IMR-90 (cell line): ENCODE results near the gene TFB1M. TPM values are rescaled to one million over a fixed set of nuclear protein-coding genes. Genes with fewer than 3 reads are reported as not detected.

ENCODE experiments used
- ATAC-seq: fragments of 200-7000 bp; cut with Tn5 transposase; 2 replicates; pipeline ENCODE4 v1.9.1; 2020; ENCODE audit warnings: low read depth, mild to moderate bottlenecking, moderate library complexity
- BruUV-seq: library from RNA; stranded (reverse); fragments of 400-500 nt; replicated peaks from 2 replicates; lab custom pipeline; 2021; lab: Mats Ljungman, UMichigan
- CTCF ChIA-PET: fragments of 300-600 bp; formaldehyde crosslinking; extraction: SDS; loops from one replicate; lab custom pipeline; 2021; ENCODE audit warnings: antibody characterized with exemption; lab: Yijun Ruan, JAX
- POLR2A ChIA-PET: fragments of 300-600 bp; sonication (Branson Sonifier 250); formaldehyde crosslinking; loops from one replicate; lab custom pipeline; 2022; ENCODE audit warnings: antibody characterized with exemption; ENCODE audit not compliant: unreplicated experiment; lab: Charles Lee
- DNase-seq: peaks from one replicate; pipeline ENCODE4 v3.0.0; 2013
- H2AFZ ChIP-seq: replicated peaks from 2 replicates; pipeline ENCODE3; 2013; ENCODE audit warnings: low read length, mild to moderate bottlenecking; ENCODE audit not compliant: poor library complexity
- H2AK5ac ChIP-seq: 2 replicates; pipeline ENCODE4 v1.6.1; 2013; ENCODE audit warnings: low read depth, low read length, inconsistent platforms
- H2AK9ac ChIP-seq: replicated peaks from 2 replicates; pipeline ENCODE3; 2013; ENCODE audit warnings: mild to moderate bottlenecking, low read depth, low read length, moderate library complexity; ENCODE audit not compliant: poor library complexity
- H2BK120ac ChIP-seq: 2 replicates; pipeline ENCODE4 v1.6.1; 2013; ENCODE audit warnings: low read depth, low read length, inconsistent platforms
- H2BK15ac ChIP-seq: 3 replicates; pipeline ENCODE4 v1.6.1; 2013; ENCODE audit warnings: low read depth, low read length, inconsistent platforms
- H2BK20ac ChIP-seq: 2 replicates; pipeline ENCODE4 v1.6.1; 2013; ENCODE audit warnings: low read depth, mild to moderate bottlenecking, inconsistent platforms, low read length, moderate library complexity
- H2BK5ac ChIP-seq: 2 replicates; pipeline ENCODE4 v1.6.1; 2013; ENCODE audit warnings: mild to moderate bottlenecking, low read depth, low read length, inconsistent platforms; ENCODE audit not compliant: poor library complexity, severe bottlenecking
- H3K14ac ChIP-seq: replicated peaks from 2 replicates; pipeline ENCODE4 v1.6.1; 2013; ENCODE audit warnings: low read depth, low read length, inconsistent platforms
- H3K18ac ChIP-seq: 2 replicates; pipeline ENCODE4 v1.6.1; 2013; ENCODE audit warnings: low read depth, low read length, control low read depth
- H3K23ac ChIP-seq: 2 replicates; pipeline ENCODE4 v1.6.1; 2013; ENCODE audit warnings: low read depth, low read length, inconsistent platforms
- H3K27ac ChIP-seq: 2 replicates; pipeline ENCODE4 v1.5.1; 2013; ENCODE audit warnings: mild to moderate bottlenecking, control low read depth, low read length; ENCODE audit not compliant: insufficient read depth
- H3K27me3 ChIP-seq: 2 replicates; pipeline ENCODE4 v1.6.1; 2013; ENCODE audit warnings: low read length; ENCODE audit not compliant: control insufficient read depth, insufficient read depth
- H3K36me3 ChIP-seq: 2 replicates; pipeline ENCODE4 v1.6.1; 2013; ENCODE audit warnings: low read length, mixed read lengths; ENCODE audit not compliant: control insufficient read depth, insufficient read depth
- H3K4ac ChIP-seq: 2 replicates; pipeline ENCODE4 v1.6.1; 2013; ENCODE audit warnings: low read depth, low read length, inconsistent platforms
- H3K4me1 ChIP-seq: 2 replicates; pipeline ENCODE4 v1.6.1; 2013; ENCODE audit warnings: low read length, mixed read lengths; ENCODE audit not compliant: control insufficient read depth, insufficient read depth
- H3K4me2 ChIP-seq: 2 replicates; pipeline ENCODE4 v1.6.1; 2013; ENCODE audit warnings: low read depth, mild to moderate bottlenecking, control low read depth, low read length, moderate library complexity
- H3K4me3 ChIP-seq: 2 replicates; pipeline ENCODE4 v1.5.1; 2013; ENCODE audit warnings: low read depth, mild to moderate bottlenecking, control low read depth, low read length, moderate library complexity; ENCODE audit not compliant: insufficient read depth
- H3K56ac ChIP-seq: 2 replicates; pipeline ENCODE4 v1.6.1; 2013; ENCODE audit warnings: low read length, inconsistent platforms; ENCODE audit not compliant: insufficient read depth; ENCODE audit errors: extremely low read depth
- H3K79me1 ChIP-seq, 2 experiments: 2 replicates each; pipeline ENCODE4 v1.6.1; 2013; ENCODE audit warnings: low read length in 2 of 2, inconsistent platforms in 1 of 2, low read depth in 1 of 2
- H3K9ac ChIP-seq: 2 replicates; pipeline ENCODE4 v1.6.1; 2013; ENCODE audit warnings: low read depth, low read length, control low read depth
- H3K9me1 ChIP-seq: 2 replicates; pipeline ENCODE4 v1.6.1; 2013; ENCODE audit warnings: low read length, inconsistent platforms; ENCODE audit not compliant: insufficient read depth
- H3K9me3 ChIP-seq: 2 replicates; pipeline ENCODE4 v1.6.1; 2013; ENCODE audit warnings: low read length; ENCODE audit not compliant: control insufficient read depth, insufficient read depth
- H4K20me1 ChIP-seq: 2 replicates; pipeline ENCODE4 v1.6.1; 2013; ENCODE audit warnings: low read length, inconsistent platforms; ENCODE audit not compliant: insufficient read depth
- H4K5ac ChIP-seq: 2 replicates; pipeline ENCODE4 v1.6.1; 2013; ENCODE audit warnings: mild to moderate bottlenecking, low read depth, low read length, control low read depth
- H4K8ac ChIP-seq, 2 experiments: 2 replicates each; pipeline ENCODE4 v1.6.1; 2013; ENCODE audit warnings: low read depth in 2 of 2, low read length in 2 of 2, control low read depth in 1 of 2, inconsistent platforms in 1 of 2
- H4K91ac ChIP-seq: 2 replicates; pipeline ENCODE4 v1.6.1; 2013; ENCODE audit warnings: low read depth, low read length, inconsistent platforms; ENCODE audit not compliant: insufficient read depth
- BHLHE40 ChIP-seq: fragments of 150-350 bp; IDR thresholded peaks from 2 replicates; pipeline ENCODE4 v1.6.1; 2016; ENCODE audit warnings: mild to moderate bottlenecking, low read depth, low read length
- FOS ChIP-seq: fragments of 150-350 bp; IDR thresholded peaks from 2 replicates; pipeline ENCODE4 v1.6.1; 2016; ENCODE audit warnings: low read depth, low read length
- MAFK ChIP-seq: IDR thresholded peaks from 2 replicates; pipeline ENCODE4 v1.6.1; 2012; ENCODE audit warnings: low read depth, low read length, improper control_type of control experiment
- NFE2L2 ChIP-seq: fragments of 150-350 bp; IDR thresholded peaks from 2 replicates; pipeline ENCODE4 v1.6.1; 2016; ENCODE audit warnings: low read depth, mild to moderate bottlenecking, low read length
- WGBS, 2 experiments: methylation state at CpG; one replicate each; pipeline versions ENCODE4 v1.1.5 to v1.1.7; 2013; ENCODE audit warnings: missing lambda C conversion rate in 2 of 2; ENCODE audit not compliant: insufficient read length in 1 of 2; ENCODE audit errors: extremely low coverage in 2 of 2; 5-methylcytosine and 5-hydroxymethylcytosine counted together
- dilution Hi-C: fragments of 300-500 bp; cut with HindIII; formaldehyde crosslinking; loops from one replicate; pipeline ENCODE4 v1.14.3; 2018; ENCODE audit warnings: low sequenced_read_pairs; ENCODE audit not compliant: unreplicated experiment
- in situ Hi-C: fragments of 300-500 bp; cut with MboI; formaldehyde crosslinking; loops from 3 replicates; pipeline ENCODE4 v1.14.3; 2019; ENCODE audit warnings: low sequenced_read_pairs, inconsistent platforms, mixed read lengths
- intact Hi-C: fragments of 100-400 bp; cut with micrococcal nuclease; formaldehyde crosslinking; loops from 2 replicates; pipeline ENCODE4 v1.10.0; 2022
- polyA plus RNA-seq, 3 experiments: library from polyadenylated mRNA; depleted of rRNA; stranded (reverse); fragments of >200 nt; gene quantifications; 2 replicates each; pipeline ENCODE4 v1.2.3, GENCODE V29; 2012; ENCODE audit warnings: low replicate concordance in 1 of 3
- total RNA-seq: library from RNA; depleted of rRNA; stranded (reverse); fragments of >200 nt; gene quantifications from 2 replicates; pipeline ENCODE4 v1.2.3, GENCODE V29; 2012

Gene TFB1M
- total and polyA plus RNA-seq, 2 of the 4 experiments (the other 2 are of a cell fraction), result 18.1 to 22.4 TPM

DNA sequence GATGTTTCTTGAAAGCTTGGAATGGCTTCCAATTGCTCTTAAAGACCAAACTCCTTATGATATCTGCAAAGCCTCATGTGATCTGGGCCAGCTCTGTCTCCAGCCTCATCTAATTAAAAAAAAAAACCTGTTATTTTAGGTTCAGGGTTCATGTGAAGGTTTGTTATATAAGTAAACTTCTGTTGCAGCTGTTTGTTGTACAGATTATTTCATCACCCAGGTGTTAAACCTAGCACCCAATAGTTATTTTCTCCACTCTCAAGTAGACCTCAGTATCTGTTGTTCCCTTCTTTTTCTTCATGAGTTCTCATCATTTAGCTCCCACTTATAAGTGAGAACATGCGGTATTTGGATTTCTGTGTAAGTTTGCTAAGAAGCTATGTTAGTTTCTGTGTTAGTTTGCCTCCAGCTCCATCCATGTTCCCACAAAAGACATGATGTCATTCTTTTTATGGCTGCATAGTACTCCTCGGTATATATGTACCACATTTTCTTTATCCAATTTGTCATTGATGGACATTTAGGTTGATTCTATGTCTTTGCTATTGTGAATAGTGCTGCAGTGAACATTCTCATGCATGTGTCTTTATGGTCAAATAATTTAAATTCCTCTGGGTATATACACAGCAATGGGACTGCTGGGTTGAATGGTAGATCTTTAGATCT, 30.2 kb upstream of the TFB1M start:
- H3K27me3 ChIP-seq, result no peaks in the 10 kb centered on the region
- intact Hi-C loops (no loop called here), dilution Hi-C loops (no loop called here), in situ Hi-C loops (loop anchor here (25.0 kb wide), 5 partner anchors 418 to 1843 kb away; no protein-coding TSS in a partner anchor)
- H3K4ac ChIP-seq, result no peak overlapping the region
- no peak overlapping the region for H3K56ac ChIP-seq
- no peak overlapping the region for H3K27ac ChIP-seq
- ATAC-seq (no peak), DNase-seq (no peak)
- H2AK9ac ChIP-seq, result no peak overlapping the region
- no peak overlapping the region for H3K4me2 ChIP-seq
- peaks cover 8% of the 10 kb centered on the region for H3K9me1 ChIP-seq
- no peak overlapping the region for H2AK5ac ChIP-seq
- BruUV-seq, result no TSS peak
- no peak for TF ChIP-seq FOS
- TF ChIP-seq MAFK, result no peak
- TF ChIP-seq BHLHE40, result no peak
- TF ChIP-seq NFE2L2, result no peak
- H2BK120ac ChIP-seq, result no peak overlapping the region
- POLR2A ChIA-PET, result no interaction called here
- WGBS, 2 experiments, result no CpG with 5 or more reads among the region's 2 CpGs
- H3K23ac ChIP-seq, result no peak overlapping the region
- H4K5ac ChIP-seq, result no peak overlapping the region
- CTCF ChIA-PET, result interaction anchor here (1.5 kb wide), 1 partner anchor 151 kb away, joined by 5 read pairs; no protein-coding TSS in a partner anchor
- H3K79me1 ChIP-seq, result no peaks in the 10 kb centered on the region
- H4K91ac ChIP-seq, result no peak overlapping the region
- peaks cover 7% of the 10 kb centered on the region; the same call in 1 of the 2 replicates for H3K9me3 ChIP-seq
- H4K20me1 ChIP-seq, result no peaks in the 10 kb centered on the region
- no peak overlapping the region for H2BK15ac ChIP-seq
- H2AFZ ChIP-seq, result no peak overlapping the region
- H4K8ac ChIP-seq, result no peak overlapping the region
- no peak overlapping the region for H3K18ac ChIP-seq
- no peak overlapping the region for H3K9ac ChIP-seq
- H3K4me1 ChIP-seq, result peaks cover 2% of the 10 kb centered on the region; the same call in 1 of the 2 replicates
- no peak overlapping the region for H2BK20ac ChIP-seq
- H3K14ac ChIP-seq, result no peak overlapping the region
- H3K4me3 ChIP-seq, result no peak overlapping the region
- H3K36me3 ChIP-seq, result no peaks in the 10 kb centered on the region
- H2BK5ac ChIP-seq, result no peak overlapping the region
